Measurements from ENCODE around the gene CEACAM21.

DNA sequence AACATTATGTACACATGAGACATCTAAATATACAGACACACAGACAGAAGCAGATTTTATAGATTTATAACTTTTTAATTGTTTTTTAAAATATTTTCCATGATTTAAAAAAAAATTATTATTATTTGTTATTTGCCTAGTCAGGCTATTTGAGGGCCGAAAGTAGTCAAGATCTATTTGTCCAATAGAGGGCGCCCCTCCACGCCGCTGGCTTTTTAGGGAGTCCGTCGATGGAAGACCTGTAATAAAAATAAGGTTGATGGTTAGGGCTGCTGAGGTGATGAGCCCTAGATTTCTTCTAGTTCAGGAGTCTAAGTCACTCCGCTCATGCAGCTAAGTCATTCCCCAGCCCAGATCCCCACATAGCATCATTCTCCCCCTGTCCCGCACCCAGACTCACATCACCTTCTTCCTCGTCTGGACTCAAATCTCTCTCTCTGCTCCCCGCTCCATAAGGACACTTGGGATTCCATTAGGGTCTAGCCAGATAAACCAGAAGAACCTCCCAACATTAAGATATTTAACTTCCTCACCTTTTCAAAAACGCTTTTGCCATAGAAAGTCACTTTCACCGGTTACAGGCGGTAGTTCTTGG, 33.9 kb upstream of the CEACAM21 start:
- TF ChIP-seq POLR2AphosphoS5 (IDR thresholded peaks at IDR 0.05) (no peak), POLR2A (IDR thresholded peaks at IDR 0.05) (no peak), EP300 (IDR thresholded peaks at IDR 0.05) (no peak)
- TF ChIP-seq, protein P1, sequence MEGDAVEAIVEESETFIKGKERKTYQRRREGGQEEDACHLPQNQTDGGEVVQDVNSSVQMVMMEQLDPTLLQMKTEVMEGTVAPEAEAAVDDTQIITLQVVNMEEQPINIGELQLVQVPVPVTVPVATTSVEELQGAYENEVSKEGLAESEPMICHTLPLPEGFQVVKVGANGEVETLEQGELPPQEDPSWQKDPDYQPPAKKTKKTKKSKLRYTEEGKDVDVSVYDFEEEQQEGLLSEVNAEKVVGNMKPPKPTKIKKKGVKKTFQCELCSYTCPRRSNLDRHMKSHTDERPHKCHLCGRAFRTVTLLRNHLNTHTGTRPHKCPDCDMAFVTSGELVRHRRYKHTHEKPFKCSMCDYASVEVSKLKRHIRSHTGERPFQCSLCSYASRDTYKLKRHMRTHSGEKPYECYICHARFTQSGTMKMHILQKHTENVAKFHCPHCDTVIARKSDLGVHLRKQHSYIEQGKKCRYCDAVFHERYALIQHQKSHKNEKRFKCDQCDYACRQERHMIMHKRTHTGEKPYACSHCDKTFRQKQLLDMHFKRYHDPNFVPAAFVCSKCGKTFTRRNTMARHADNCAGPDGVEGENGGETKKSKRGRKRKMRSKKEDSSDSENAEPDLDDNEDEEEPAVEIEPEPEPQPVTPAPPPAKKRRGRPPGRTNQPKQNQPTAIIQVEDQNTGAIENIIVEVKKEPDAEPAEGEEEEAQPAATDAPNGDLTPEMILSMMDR (IDR thresholded peaks at IDR 0.05), result peak in 2 of 4 experiments; percentile 20 to 48

Measured in gastroesophageal sphincter (tissue), 3 donors.